ENCODE measurements around the gene SP7. TPM values are rescaled to one million over a fixed set of nuclear protein-coding genes. Genes with fewer than 3 reads are reported as not detected.

Gene SP7
- total RNA-seq, 1 experiment from 2014 or later, result not detected

- Mint-ChIP-seq H3K27me3 (ENCODE audit: insufficient read depth, unreplicated experiment) (no peaks in the 10 kb centered on the region), H3K27ac (ENCODE audit: unreplicated experiment) (no peak overlapping the region), H3K9me3 (ENCODE audit: unreplicated experiment) (no peaks in the 10 kb centered on the region), H3K36me3 (ENCODE audit: insufficient read depth, unreplicated experiment) (no peaks in the 10 kb centered on the region), H3K4me1 (ENCODE audit: low read depth, unreplicated experiment) (peaks cover 18% of the 10 kb centered on the region), H3K4me3 (ENCODE audit: unreplicated experiment) (peak overlapping the region; percentile 48)
- ChIA-PET CTCF (interaction anchor here (3.4 kb wide), 1 partner anchor 19 kb away, joined by 30 read pairs; no protein-coding TSS in a partner anchor), POLR2A (no interaction called here)
- Histone ChIP-seq H3K9me3 (no peaks in the 10 kb centered on the region), H3K36me3 (ENCODE audit: control insufficient read depth, insufficient read depth, low read length) (no peaks in the 10 kb centered on the region; the same call in 1 of the 2 replicates), H3K27me3 (replicated peaks; ENCODE audit: control insufficient read depth, insufficient read depth, low read length) (no peaks in the 10 kb centered on the region), H3K4me1 (peaks cover 19% of the 10 kb centered on the region), H3K4me3 (ENCODE audit: low read depth, low read length) (no peak overlapping the region)
- DNase-seq, result no peak
- no TSS peak for BruUV-seq (replicated peaks)
- intact Hi-C loops (cut with micrococcal nuclease; ENCODE audit: unreplicated experiment), result no loop called here
- no peak for TF ChIP-seq CTCF (IDR thresholded peaks at IDR 0.05; ENCODE audit: insufficient read depth in 1 of 2, low read depth in 1 of 2, low read length in 1 of 2, severe bottlenecking in 1 of 2, unreplicated experiment in 1 of 2)
Measured at GRCh38 chr12:53326460-53327185, 9.5 kb downstream of the SP7 start.

GRCh38 chr12:53325511-53326061, 10.6 kb downstream of the SP7 start:
- intact Hi-C loops (cut with micrococcal nuclease; ENCODE audit: unreplicated experiment), result loop anchor here (2.0 kb wide), 4 partner anchors 27 to 183 kb away; partner anchors contain the start of gene TARBP2
- DNase-seq, result peak in 1 of 2 experiments; percentile 46

More at GRCh38 chr12:53325511-53326061, 10.6 kb downstream of the SP7 start:
- Mint-ChIP-seq H3K4me1 (ENCODE audit: low read depth, unreplicated experiment) (peaks cover 26% of the 10 kb centered on the region), H3K27me3 (ENCODE audit: insufficient read depth, unreplicated experiment) (no peaks in the 10 kb centered on the region), H3K4me3 (ENCODE audit: unreplicated experiment) (peak overlapping the region; percentile 68), H3K9me3 (ENCODE audit: unreplicated experiment) (no peaks in the 10 kb centered on the region), H3K36me3 (ENCODE audit: insufficient read depth, unreplicated experiment) (peaks cover 9% of the 10 kb centered on the region), H3K27ac (ENCODE audit: unreplicated experiment) (no peak overlapping the region)
- no TSS peak for BruUV-seq (replicated peaks)
- Histone ChIP-seq H3K9me3 (no peaks in the 10 kb centered on the region), H3K4me1 (peaks cover 20% of the 10 kb centered on the region), H3K27me3 (replicated peaks; ENCODE audit: control insufficient read depth, insufficient read depth, low read length) (no peaks in the 10 kb centered on the region), H3K36me3 (ENCODE audit: control insufficient read depth, insufficient read depth, low read length) (no peaks in the 10 kb centered on the region; the same call in 1 of the 2 replicates), H3K4me3 (ENCODE audit: low read depth, low read length) (peak overlapping the region; percentile 61)
- ChIA-PET POLR2A (interaction anchor here (0.5 to 1.2 kb wide), 4 partner anchors 54 to 140 kb away, joined by 3 read pairs; partner anchors contain the start of gene SP1), CTCF (interaction anchor here (0.5 to 3.2 kb wide), 9 partner anchors 18 to 183 kb away, joined by 3 to 45 read pairs (median 4); partner anchors contain the start of genes PFDN5 and SP1)
- no peak for TF ChIP-seq CTCF (IDR thresholded peaks at IDR 0.05; ENCODE audit: insufficient read depth in 1 of 2, low read depth in 1 of 2, low read length in 1 of 2, severe bottlenecking in 1 of 2, unreplicated experiment in 1 of 2)

Data from Caco-2 (cell line).